Measurements from ENCODE around the gene IPO5. TPM values are rescaled to one million over a fixed set of nuclear protein-coding genes. Genes with fewer than 3 reads are reported as not detected.

IPO5 gene
- total and polyA plus RNA-seq, 2 of the 4 experiments (the other 2 are of a cell fraction) = 89.2 to 270 TPM

DNA sequence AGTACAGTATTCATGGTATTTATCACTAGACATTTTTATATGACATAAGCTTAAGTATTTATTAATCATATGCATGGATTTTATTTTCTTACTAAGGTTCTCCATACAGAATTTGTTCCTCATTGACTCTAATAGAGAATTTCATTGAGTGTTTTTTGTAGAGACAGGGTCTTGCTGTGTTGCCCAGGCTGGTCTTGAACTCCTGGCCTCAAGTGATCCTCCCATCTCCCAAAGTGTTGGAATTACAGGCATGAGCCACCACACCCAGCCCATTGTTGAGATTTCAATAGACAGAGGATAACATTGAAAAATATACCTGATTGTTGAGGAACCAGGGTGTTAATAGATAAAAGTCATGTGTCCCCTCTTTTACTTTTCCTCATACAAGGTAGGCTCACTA is 26.1 kb downstream of the IPO5 start:
- no peaks in the 10 kb centered on the region for H3K27me3 ChIP-seq (ENCODE audit: control insufficient read depth, insufficient read depth, low read length)
- no peak overlapping the region for H3K9ac ChIP-seq (ENCODE audit: low read depth, low read length)
- peaks cover 6% of the 10 kb centered on the region; the same call in 1 of the 2 replicates for H3K36me3 ChIP-seq (ENCODE audit: control insufficient read depth, insufficient read depth, low read length)
- H4K91ac ChIP-seq (ENCODE audit: insufficient read depth, low read depth, low read length) = 0 out of 2 replicates have a peak overlapping the region, but pooled peaks have one; percentile 18
- H4K5ac ChIP-seq (ENCODE audit: low read depth, low read length) = no peak overlapping the region
- TF ChIP-seq SMC3 (IDR thresholded peaks at IDR 0.05; ENCODE audit: low read depth, low read length) = no peak
- no peak for TF ChIP-seq MAZ (IDR thresholded peaks at IDR 0.05; ENCODE audit: borderline replicate concordance, low read depth, low read length)
- no peak for TF ChIP-seq NFE2L2 (IDR thresholded peaks at IDR 0.05; ENCODE audit: low read depth, low read length)
- TF ChIP-seq, protein P1, sequence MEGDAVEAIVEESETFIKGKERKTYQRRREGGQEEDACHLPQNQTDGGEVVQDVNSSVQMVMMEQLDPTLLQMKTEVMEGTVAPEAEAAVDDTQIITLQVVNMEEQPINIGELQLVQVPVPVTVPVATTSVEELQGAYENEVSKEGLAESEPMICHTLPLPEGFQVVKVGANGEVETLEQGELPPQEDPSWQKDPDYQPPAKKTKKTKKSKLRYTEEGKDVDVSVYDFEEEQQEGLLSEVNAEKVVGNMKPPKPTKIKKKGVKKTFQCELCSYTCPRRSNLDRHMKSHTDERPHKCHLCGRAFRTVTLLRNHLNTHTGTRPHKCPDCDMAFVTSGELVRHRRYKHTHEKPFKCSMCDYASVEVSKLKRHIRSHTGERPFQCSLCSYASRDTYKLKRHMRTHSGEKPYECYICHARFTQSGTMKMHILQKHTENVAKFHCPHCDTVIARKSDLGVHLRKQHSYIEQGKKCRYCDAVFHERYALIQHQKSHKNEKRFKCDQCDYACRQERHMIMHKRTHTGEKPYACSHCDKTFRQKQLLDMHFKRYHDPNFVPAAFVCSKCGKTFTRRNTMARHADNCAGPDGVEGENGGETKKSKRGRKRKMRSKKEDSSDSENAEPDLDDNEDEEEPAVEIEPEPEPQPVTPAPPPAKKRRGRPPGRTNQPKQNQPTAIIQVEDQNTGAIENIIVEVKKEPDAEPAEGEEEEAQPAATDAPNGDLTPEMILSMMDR (conservative IDR thresholded peaks at IDR 0.05; ENCODE audit: low read depth, low read length) = no peak
- TF ChIP-seq POLR2A (IDR thresholded peaks at IDR 0.05; ENCODE audit: low read depth, low read length) = no peak
- TF ChIP-seq RCOR1 (IDR thresholded peaks at IDR 0.05; ENCODE audit: insufficient replicate concordance, low read length) = no peak
- TF ChIP-seq RFX5 (IDR thresholded peaks at IDR 0.05; ENCODE audit: low read depth, low read length) = no peak
- no peak for TF ChIP-seq MXI1 (IDR thresholded peaks at IDR 0.05; ENCODE audit: borderline replicate concordance, low read depth, low read length)
- no peak for TF ChIP-seq MAFK (IDR thresholded peaks at IDR 0.05; ENCODE audit: low read depth, low read length)
- TF ChIP-seq CEBPB (IDR thresholded peaks at IDR 0.05; ENCODE audit: low read depth, low read length) = no peak
- no peak for TF ChIP-seq CHD1 (IDR thresholded peaks at IDR 0.05; ENCODE audit: low read depth, low read length)
- TF ChIP-seq, protein P2, sequence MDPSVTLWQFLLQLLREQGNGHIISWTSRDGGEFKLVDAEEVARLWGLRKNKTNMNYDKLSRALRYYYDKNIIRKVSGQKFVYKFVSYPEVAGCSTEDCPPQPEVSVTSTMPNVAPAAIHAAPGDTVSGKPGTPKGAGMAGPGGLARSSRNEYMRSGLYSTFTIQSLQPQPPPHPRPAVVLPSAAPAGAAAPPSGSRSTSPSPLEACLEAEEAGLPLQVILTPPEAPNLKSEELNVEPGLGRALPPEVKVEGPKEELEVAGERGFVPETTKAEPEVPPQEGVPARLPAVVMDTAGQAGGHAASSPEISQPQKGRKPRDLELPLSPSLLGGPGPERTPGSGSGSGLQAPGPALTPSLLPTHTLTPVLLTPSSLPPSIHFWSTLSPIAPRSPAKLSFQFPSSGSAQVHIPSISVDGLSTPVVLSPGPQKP (IDR thresholded peaks at IDR 0.05; ENCODE audit: borderline replicate concordance, low read depth, low read length) = no peak
- TF ChIP-seq RAD21 (IDR thresholded peaks at IDR 0.05; ENCODE audit: low read length) = no peak
- TF ChIP-seq BHLHE40 (IDR thresholded peaks at IDR 0.05; ENCODE audit: low read depth, low read length) = no peak
- TF ChIP-seq, protein P3, sequence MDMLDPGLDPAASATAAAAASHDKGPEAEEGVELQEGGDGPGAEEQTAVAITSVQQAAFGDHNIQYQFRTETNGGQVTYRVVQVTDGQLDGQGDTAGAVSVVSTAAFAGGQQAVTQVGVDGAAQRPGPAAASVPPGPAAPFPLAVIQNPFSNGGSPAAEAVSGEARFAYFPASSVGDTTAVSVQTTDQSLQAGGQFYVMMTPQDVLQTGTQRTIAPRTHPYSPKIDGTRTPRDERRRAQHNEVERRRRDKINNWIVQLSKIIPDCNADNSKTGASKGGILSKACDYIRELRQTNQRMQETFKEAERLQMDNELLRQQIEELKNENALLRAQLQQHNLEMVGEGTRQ (IDR thresholded peaks at IDR 0.05; ENCODE audit: low read depth, low read length) = no peak
- no peak for TF ChIP-seq FOS (IDR thresholded peaks at IDR 0.05; ENCODE audit: low read depth, low read length)
- no peak overlapping the region for H2BK15ac ChIP-seq (ENCODE audit: low read depth, low read length)
- H3K4me2 ChIP-seq (ENCODE audit: low read depth, low read length) = no peak overlapping the region
- in situ Hi-C loops (cut with MboI; ENCODE audit: low sequenced_read_pairs) = no loop called here
- H2AK9ac ChIP-seq (replicated peaks; ENCODE audit: low read depth, low read length, poor library complexity) = no peak overlapping the region
- dilution Hi-C loops (cut with HindIII; ENCODE audit: low sequenced_read_pairs, unreplicated experiment) = no loop called here
- CTCF ChIA-PET = no interaction called here
- H4K8ac ChIP-seq (ENCODE audit: low read depth in 2 of 2, low read length in 2 of 2) = peak overlapping the region in 1 of 2 experiments; percentile 57; a peak in 1 of 4 replicates
- H4K20me1 ChIP-seq (ENCODE audit: insufficient read depth, low read length) = peaks cover 7% of the 10 kb centered on the region
- peak overlapping the region; percentile 34 for H3K4ac ChIP-seq (ENCODE audit: low read depth, low read length)
- no peak overlapping the region for H3K4me3 ChIP-seq (ENCODE audit: insufficient read depth, low read depth, low read length)
- no peak overlapping the region for H2BK120ac ChIP-seq (ENCODE audit: low read depth, low read length)
- no peak overlapping the region; the same call in 1 of the 2 replicates for H3K23ac ChIP-seq (ENCODE audit: low read depth, low read length)
- no peak overlapping the region for H2AFZ ChIP-seq (replicated peaks; ENCODE audit: low read length, poor library complexity)
- H3K79me1 ChIP-seq (ENCODE audit: low read depth in 1 of 2, low read length in 2 of 2) = peaks cover 5 to 26% of the 10 kb centered on the region in 2 experiments
- POLR2A ChIA-PET (ENCODE audit: unreplicated experiment) = no interaction called here
- H3K56ac ChIP-seq (ENCODE audit: extremely low read depth, insufficient read depth, low read length) = no peak overlapping the region
- H3K4me1 ChIP-seq (ENCODE audit: control insufficient read depth, insufficient read depth, low read length) = peaks cover 6% of the 10 kb centered on the region
- intact Hi-C loops (cut with micrococcal nuclease) = loop anchor here (10.0 kb wide), 1 partner anchor 95 kb away; no protein-coding TSS in a partner anchor
- no peak overlapping the region for H3K14ac ChIP-seq (replicated peaks; ENCODE audit: low read depth, low read length)
- DNase-seq = no peak
- no peak overlapping the region for H2AK5ac ChIP-seq (ENCODE audit: low read depth, low read length)
- no TSS peak for BruUV-seq (replicated peaks)
- no peak overlapping the region for H3K27ac ChIP-seq (ENCODE audit: insufficient read depth, low read length)
- no peak overlapping the region for H2BK20ac ChIP-seq (ENCODE audit: low read depth, low read length)
- peak overlapping the region; percentile 52 for H2BK5ac ChIP-seq (ENCODE audit: low read depth, low read length, poor library complexity, severe bottlenecking)
- ATAC-seq (ENCODE audit: low read depth) = no peak
- no peaks in the 10 kb centered on the region for H3K9me3 ChIP-seq (ENCODE audit: control insufficient read depth, insufficient read depth, low read length)
- H3K9me1 ChIP-seq (ENCODE audit: insufficient read depth, low read length) = peaks cover 5% of the 10 kb centered on the region; the same call in 1 of the 2 replicates
- 0 out of 2 replicates have a peak overlapping the region, but pooled peaks have one; percentile 33 for H3K18ac ChIP-seq (ENCODE audit: low read depth, low read length)

All from IMR-90 (cell line).